ENCODE measurements around the gene KPTN. TPM values are rescaled to one million over a fixed set of nuclear protein-coding genes. Genes with fewer than 3 reads are reported as not detected.
"Not testable (repeated sequence)": the region's sequence is repeated elsewhere in the genome, so short reads cannot be mapped to it uniquely, and the experiment has no call there.

The KPTN gene
- total and polyA plus RNA-seq, 2 experiments from 2014 or later = 10.1 to 22.6 TPM

GRCh38 chr19:47489072-47489914 is 5.3 kb upstream of the KPTN start:
- DNase-seq (ENCODE audit: low spot score) = no peak
- 92% methylated on average over 17 of the region's 17 CpGs for WGBS (ENCODE audit: low lambda C conversion rate, missing lambda C conversion rate)
- no peak overlapping the region for H2AFZ ChIP-seq
- no peaks in the 10 kb centered on the region for H3K9me2 ChIP-seq (replicated peaks; ENCODE audit: insufficient read depth)
- no peak overlapping the region for H3K27ac ChIP-seq
- no peaks in the 10 kb centered on the region for H3K9me3 ChIP-seq (ENCODE audit: low read depth)
- no peak overlapping the region for H3K4me3 ChIP-seq
- H4K20me1 ChIP-seq (ENCODE audit: insufficient read depth, poor library complexity, severe bottlenecking) = no peaks in the 10 kb centered on the region
- H3K36me3 ChIP-seq (replicated peaks; ENCODE audit: insufficient read depth, low read depth) = no peaks in the 10 kb centered on the region
- TF ChIP-seq EZH2 (IDR thresholded peaks at IDR 0.05; ENCODE audit: borderline replicate concordance) = no peak
- no peak for TF ChIP-seq EZH2phosphoT487 (IDR thresholded peaks at IDR 0.05; ENCODE audit: low read depth, severe bottlenecking, unreplicated experiment)
- no peak for TF ChIP-seq CTCF (IDR thresholded peaks at IDR 0.05; ENCODE audit: poor library complexity)
- peaks cover 3% of the 10 kb centered on the region for H3K4me1 ChIP-seq (ENCODE audit: insufficient read depth)
- H3K4me2 ChIP-seq = no peak overlapping the region
- H3K79me2 ChIP-seq = no peaks in the 10 kb centered on the region
- H3K27me3 ChIP-seq = no peaks in the 10 kb centered on the region

- H3K36me3 ChIP-seq (replicated peaks; ENCODE audit: insufficient read depth, low read depth) = no peaks in the 10 kb centered on the region
- no peak overlapping the region for H3K4me2 ChIP-seq
- H3K4me3 ChIP-seq = no peak overlapping the region
- H3K27me3 ChIP-seq = no peaks in the 10 kb centered on the region
- H3K9me3 ChIP-seq (ENCODE audit: low read depth) = no peaks in the 10 kb centered on the region
- H3K9me2 ChIP-seq (replicated peaks; ENCODE audit: insufficient read depth) = no peaks in the 10 kb centered on the region
- H4K20me1 ChIP-seq (ENCODE audit: insufficient read depth, poor library complexity, severe bottlenecking) = no peaks in the 10 kb centered on the region
- H2AFZ ChIP-seq = no peak overlapping the region
- no peak for DNase-seq (ENCODE audit: low spot score)
- no peak for TF ChIP-seq CTCF (IDR thresholded peaks at IDR 0.05; ENCODE audit: poor library complexity)
- TF ChIP-seq EZH2 (IDR thresholded peaks at IDR 0.05; ENCODE audit: borderline replicate concordance) = no peak
- TF ChIP-seq EZH2phosphoT487 (IDR thresholded peaks at IDR 0.05; ENCODE audit: low read depth, severe bottlenecking, unreplicated experiment) = no peak
- H3K79me2 ChIP-seq = no peaks in the 10 kb centered on the region
- H3K4me1 ChIP-seq (ENCODE audit: insufficient read depth) = peaks cover 6% of the 10 kb centered on the region
- no peak overlapping the region for H3K27ac ChIP-seq
- WGBS (ENCODE audit: low lambda C conversion rate, missing lambda C conversion rate) = 97% methylated on average over 18 of the region's 19 CpGs
Measured at GRCh38 chr19:47487551-47488515, 3.8 kb upstream of the KPTN start.

GRCh38 chr19:47486900-47487299 is 2.9 kb upstream of the KPTN start:
- peaks cover 6% of the 10 kb centered on the region for H3K4me1 ChIP-seq (ENCODE audit: insufficient read depth)
- WGBS (ENCODE audit: low lambda C conversion rate, missing lambda C conversion rate) = 92% methylated on average over 9 of the region's 9 CpGs
- no peaks in the 10 kb centered on the region for H3K9me3 ChIP-seq (ENCODE audit: low read depth)
- H3K27ac ChIP-seq = no peak overlapping the region
- DNase-seq (ENCODE audit: low spot score) = no peak
- no peak overlapping the region for H3K4me2 ChIP-seq
- no peak for TF ChIP-seq EZH2phosphoT487 (IDR thresholded peaks at IDR 0.05; ENCODE audit: low read depth, severe bottlenecking, unreplicated experiment)
- no peak for TF ChIP-seq EZH2 (IDR thresholded peaks at IDR 0.05; ENCODE audit: borderline replicate concordance)
- TF ChIP-seq CTCF (IDR thresholded peaks at IDR 0.05; ENCODE audit: poor library complexity) = no peak
- no peaks in the 10 kb centered on the region for H4K20me1 ChIP-seq (ENCODE audit: insufficient read depth, poor library complexity, severe bottlenecking)
- H3K9me2 ChIP-seq (replicated peaks; ENCODE audit: insufficient read depth) = no peaks in the 10 kb centered on the region
- H3K36me3 ChIP-seq (replicated peaks; ENCODE audit: insufficient read depth, low read depth) = no peaks in the 10 kb centered on the region
- no peaks in the 10 kb centered on the region for H3K79me2 ChIP-seq
- H3K27me3 ChIP-seq = no peaks in the 10 kb centered on the region
- H3K4me3 ChIP-seq = no peak overlapping the region
- H2AFZ ChIP-seq = no peak overlapping the region

GRCh38 chr19:47486220-47486619 is 2.2 kb upstream of the KPTN start:
- H3K79me2 ChIP-seq; H3K4me3 ChIP-seq; DNase-seq (ENCODE audit: low spot score); H2AFZ ChIP-seq; H3K4me2 ChIP-seq; H3K9me3 ChIP-seq (ENCODE audit: low read depth); H4K20me1 ChIP-seq (ENCODE audit: insufficient read depth, poor library complexity, severe bottlenecking); H3K9me2 ChIP-seq (replicated peaks; ENCODE audit: insufficient read depth); H3K4me1 ChIP-seq (ENCODE audit: insufficient read depth); H3K27ac ChIP-seq; H3K36me3 ChIP-seq (replicated peaks; ENCODE audit: insufficient read depth, low read depth); H3K27me3 ChIP-seq: not testable (repeated sequence)
- WGBS (ENCODE audit: low lambda C conversion rate, missing lambda C conversion rate) = 94% methylated on average over 13 of the region's 13 CpGs

Data from hepatocyte (in vitro differentiated cells).